Coronary artery (tissue), 2 donors: ENCODE data around the gene GNAI3.

Source experiments
- DNase-seq: peaks from one replicate; pipeline ENCODE4 v3.0.0-alpha.2; 2017; ENCODE audit warnings: low spot score
- H3K27ac ChIP-seq, 2 donors: fragments of 200-600 bp; sonication (generic); one replicate each; pipeline ENCODE4 v1.5.1; 2016 to 2019
- H3K4me3 ChIP-seq: fragments of 200-600 bp; sonication (generic); 2 replicates; pipeline ENCODE4 v1.5.1; 2016; ENCODE audit warnings: mild to moderate bottlenecking, moderate library complexity
- CTCF ChIP-seq: fragments of 200-600 bp; sonication (generic); IDR thresholded peaks from one replicate; pipeline ENCODE4 v1.5.1; 2019; ENCODE audit warnings: antibody characterized with exemption

GNAI3 gene

GRCh38 chr1:109661391-109661790 is 113.0 kb downstream of the GNAI3 start:
- Histone ChIP-seq H3K27ac (no peak overlapping the region), H3K4me3 (no peak overlapping the region)
- no peak for TF ChIP-seq CTCF
- no peak for DNase-seq

- Histone ChIP-seq H3K4me3 (no peak overlapping the region), H3K27ac (no peak overlapping the region)
- DNase-seq: no peak
- no peak for TF ChIP-seq CTCF
These were observed 116.3 kb downstream of the GNAI3 start for GRCh38 chr1:109664671-109665070.

GRCh38 chr1:109667452-109668122 is 119.2 kb downstream of the GNAI3 start, which contains the start of gene GSTM2:
Gene GSTM2, plus strand, starts transcription at chr1:109668057. Its CDS starts 59 bp downstream, at chr1:109668116.
- H3K4me3 ChIP-seq: peak within 1 kb of the TSS; percentile 93
- TF ChIP-seq CTCF: no peak
- H3K27ac ChIP-seq: peak within 1 kb of the TSS; percentile 32 to 82
- peak; percentile 96 for DNase-seq
